ENCODE results near the gene KCNJ9. TPM values are rescaled to one million over a fixed set of nuclear protein-coding genes. Genes with fewer than 3 reads are reported as not detected.

KCNJ9 gene
- total RNA-seq, 1 donor from 2014 or later, result not detected

GRCh38 chr1:160139840-160140239, 58.5 kb downstream of the KCNJ9 start:
- Mint-ChIP-seq H3K4me1 (ENCODE audit: low read depth, unreplicated experiment) (peaks cover 3% of the 10 kb centered on the region), H3K27ac (ENCODE audit: unreplicated experiment) (peak overlapping the region; percentile 71), H3K36me3 (ENCODE audit: low read depth, unreplicated experiment) (peaks cover 4% of the 10 kb centered on the region), H3K9me3 (ENCODE audit: unreplicated experiment) (peaks cover 9% of the 10 kb centered on the region), H3K27me3 (ENCODE audit: low read depth, unreplicated experiment) (peaks cover 28% of the 10 kb centered on the region), H3K4me3 (ENCODE audit: unreplicated experiment) (no peak overlapping the region)
- H3K79me2 ChIP-seq (ENCODE audit: insufficient read depth, low read length), result no peaks in the 10 kb centered on the region
- DNase-seq (ENCODE audit: low read depth) (no peak), FAIRE-seq (no peak)
- H3K9me3 ChIP-seq (ENCODE audit: insufficient read depth, low read depth, low read length), result no peaks in the 10 kb centered on the region
- H3K36me3 ChIP-seq (ENCODE audit: insufficient read depth, low read length), result no peaks in the 10 kb centered on the region
- no peak overlapping the region for H3K9ac ChIP-seq (ENCODE audit: low read length)
- H3K4me2 ChIP-seq (ENCODE audit: low read length), result no peak overlapping the region
- H3K27me3 ChIP-seq (ENCODE audit: insufficient read depth, low read length), result peaks cover 6% of the 10 kb centered on the region
- no peak for TF ChIP-seq CTCF (IDR thresholded peaks at IDR 0.05; ENCODE audit: insufficient read depth, low read depth, low read length)
- no peak for TF ChIP-seq EZH2 (IDR thresholded peaks at IDR 0.05; ENCODE audit: insufficient read depth, low read length)
- H3K4me1 ChIP-seq (ENCODE audit: insufficient read depth, low read length), result no peaks in the 10 kb centered on the region
- H3K27ac ChIP-seq (ENCODE audit: low read depth, low read length), result no peak overlapping the region
- no peaks in the 10 kb centered on the region for H4K20me1 ChIP-seq (ENCODE audit: insufficient read depth, low read length)
- H3K4me3 ChIP-seq (ENCODE audit: insufficient read depth, low read depth, low read length), result no peak overlapping the region
- H2AFZ ChIP-seq (ENCODE audit: low read depth, low read length), result no peak overlapping the region

Other genes with a start within 250 kb of the KCNJ9 start
- gene VSIG8, start 218.9 kb upstream of the KCNJ9 start, total RNA-seq, result not detected in 2 replicates
- 3.2 and 4.3 TPM in 2 replicates for gene CFAP45, start 181.4 kb upstream of the KCNJ9 start, total RNA-seq
- gene TAGLN2, start 156.0 kb upstream of the KCNJ9 start, total RNA-seq, result 614 and 688 TPM in 2 replicates
- 0.89 and 2.1 TPM in 2 replicates for gene IGSF9, start 135.9 kb upstream of the KCNJ9 start, total RNA-seq
- 0.43 TPM in 1 of 2 replicates, not detected in the other for gene SLAMF9, start 127.3 kb upstream of the KCNJ9 start, total RNA-seq
- gene PIGM, start 49.5 kb upstream of the KCNJ9 start, total RNA-seq, result 7.0 and 7.8 TPM in 2 replicates
- 0.27 and 0.29 TPM in 2 replicates for gene KCNJ10, start 11.4 kb upstream of the KCNJ9 start, total RNA-seq
- gene IGSF8, start 17.1 kb downstream of the KCNJ9 start, total RNA-seq, result 42.8 and 45.8 TPM in 2 replicates
- gene ATP1A2, start 34.2 kb downstream of the KCNJ9 start, total RNA-seq, result 2.5 and 3.5 TPM in 2 replicates
- not detected in 2 replicates for gene ATP1A4, start 70.1 kb downstream of the KCNJ9 start, total RNA-seq
- 1.7 and 2.1 TPM in 2 replicates for gene CASQ1, start 109.0 kb downstream of the KCNJ9 start, total RNA-seq
- 374 and 470 TPM in 2 replicates for gene PEA15, start 123.8 kb downstream of the KCNJ9 start, total RNA-seq
- 107 and 127 TPM in 2 replicates for gene DCAF8, start 181.0 kb downstream of the KCNJ9 start, total RNA-seq
- gene PEX19, start 203.6 kb downstream of the KCNJ9 start, total RNA-seq, result 59.2 and 64.2 TPM in 2 replicates

Data from astrocyte (in vitro differentiated cells and primary cell).